Sigmoid colon (tissue), 4 donors: ENCODE measurements around the gene THBS2.

ENCODE experiments used
- CTCF ChIP-seq, 4 experiments: fragments of 450-650 bp in 3 of 4; fragments of 200-600 bp in 1 of 4; IDR thresholded peaks; one replicate each; pipeline ENCODE4 v1.5.1; 2016 to 2019; ENCODE audit warnings: antibody characterized with exemption in 4 of 4, mild to moderate bottlenecking in 3 of 4, moderate library complexity in 2 of 4
- EP300 ChIP-seq, 4 donors: sonication (generic); formaldehyde crosslinking; IDR thresholded peaks; one replicate each; pipeline ENCODE4 v1.6.1; 2017; ENCODE audit warnings: antibody characterized with exemption in 4 of 4
- POLR2A ChIP-seq, 2 donors: fragments of 450-650 bp; IDR thresholded peaks; one replicate each; pipeline ENCODE4 v1.6.1; 2016; ENCODE audit warnings: antibody characterized with exemption in 2 of 2, mild to moderate bottlenecking in 2 of 2, moderate library complexity in 2 of 2
- POLR2AphosphoS5 ChIP-seq, 4 donors: sonication (generic); formaldehyde crosslinking; IDR thresholded peaks; one replicate each; pipeline ENCODE4 v1.6.1; 2017; ENCODE audit warnings: antibody characterized with exemption in 4 of 4

- TF ChIP-seq CTCF (IDR thresholded peaks at IDR 0.05) (no peak), EP300 (IDR thresholded peaks at IDR 0.05) (no peak), POLR2A (IDR thresholded peaks at IDR 0.05) (no peak), POLR2AphosphoS5 (IDR thresholded peaks at IDR 0.05) (no peak)
These were observed 21.7 kb downstream of the THBS2 start for GRCh38 chr6:169231790-169232506.
